Neuronal stem cell (in vitro differentiated cells): ENCODE results near the gene ARRB2.
"Not testable (repeated sequence)": the region's sequence is repeated elsewhere in the genome, so short reads cannot be mapped to it uniquely, and the experiment has no call there.

ENCODE experiments used
- DNase-seq: peaks from one replicate; pipeline ENCODE4 v3.0.0-alpha.2; 2013; ENCODE audit warnings: low spot score
- H2AFZ ChIP-seq: one replicate; pipeline ENCODE4 v1.6.1; 2013; ENCODE audit warnings: mild to moderate bottlenecking, low read length, inconsistent platforms
- H2AK5ac ChIP-seq: 2 replicates; pipeline ENCODE4 v1.6.1; 2013; ENCODE audit warnings: low read depth, mild to moderate bottlenecking, inconsistent platforms, low read length, moderate library complexity, mixed read lengths
- H2BK120ac ChIP-seq: 2 replicates; pipeline ENCODE4 v1.6.1; 2013; ENCODE audit warnings: low read depth, mild to moderate bottlenecking, inconsistent platforms, low read length, moderate library complexity, mixed read lengths
- H2BK12ac ChIP-seq: one replicate; pipeline ENCODE4 v1.6.1; 2013; ENCODE audit warnings: low read length, inconsistent platforms
- H2BK15ac ChIP-seq: 2 replicates; pipeline ENCODE4 v1.6.1; 2013; ENCODE audit warnings: mild to moderate bottlenecking, low read length, inconsistent platforms, mixed read lengths
- H2BK5ac ChIP-seq: one replicate; pipeline ENCODE4 v1.6.1; 2013; ENCODE audit warnings: inconsistent platforms, mild to moderate bottlenecking, low read length, moderate library complexity
- H3K14ac ChIP-seq: one replicate; pipeline ENCODE4 v1.6.1; 2013; ENCODE audit warnings: low read length, inconsistent platforms
- H3K18ac ChIP-seq: 2 replicates; pipeline ENCODE4 v1.6.1; 2013; ENCODE audit warnings: low read length, inconsistent platforms
- H3K23ac ChIP-seq: 2 replicates; pipeline ENCODE4 v1.6.1; 2013; ENCODE audit warnings: low read depth, mild to moderate bottlenecking, mixed read lengths, low read length, inconsistent platforms; ENCODE audit not compliant: poor library complexity
- H3K27ac ChIP-seq: replicated peaks from 3 replicates; pipeline ENCODE4 v1.5.1; 2013; ENCODE audit warnings: low read length, inconsistent platforms
- H3K27me3 ChIP-seq, 3 experiments: 2 replicates each; pipeline ENCODE4 v1.6.1; 2013; ENCODE audit warnings: low read length in 3 of 3, mild to moderate bottlenecking in 2 of 3, inconsistent platforms in 1 of 3, low read depth in 1 of 3, mixed read lengths in 1 of 3, moderate library complexity in 1 of 3; ENCODE audit not compliant: control insufficient read depth in 3 of 3, insufficient read depth in 3 of 3
- H3K36me3 ChIP-seq, 2 donors: replicated peaks in 1 of 2; 2 replicates each; pipeline ENCODE4 v1.6.1; 2013; ENCODE audit warnings: low read length in 2 of 2; ENCODE audit not compliant: control insufficient read depth in 2 of 2, insufficient read depth in 2 of 2
- H3K4ac ChIP-seq: 2 replicates; pipeline ENCODE4 v1.6.1; 2013; ENCODE audit warnings: inconsistent platforms, mild to moderate bottlenecking, low read length, moderate library complexity
- H3K4me1 ChIP-seq, 2 donors: 1 replicate in 1 of 2; 2 replicates in 1 of 2; pipeline ENCODE4 v1.6.1; 2013; ENCODE audit warnings: low read length in 2 of 2, low read depth in 1 of 2; ENCODE audit not compliant: control insufficient read depth in 2 of 2, insufficient read depth in 1 of 2
- H3K4me2 ChIP-seq: one replicate; pipeline ENCODE4 v1.6.1; 2013; ENCODE audit warnings: mild to moderate bottlenecking, low read length, inconsistent platforms; ENCODE audit not compliant: insufficient read depth, poor library complexity, severe bottlenecking
- H3K4me3 ChIP-seq, 2 donors: 2 replicates each; pipeline ENCODE4 v1.5.1; 2013; ENCODE audit warnings: low read length in 2 of 2, mild to moderate bottlenecking in 2 of 2, inconsistent platforms in 1 of 2, moderate library complexity in 1 of 2
- H3K79me1 ChIP-seq: one replicate; pipeline ENCODE4 v1.6.1; 2013; ENCODE audit warnings: low read depth, mild to moderate bottlenecking, inconsistent platforms, low read length, moderate library complexity
- H3K9ac ChIP-seq: one replicate; pipeline ENCODE4 v1.6.1; 2013; ENCODE audit warnings: mild to moderate bottlenecking, low read depth, low read length, inconsistent platforms; ENCODE audit not compliant: poor library complexity
- H3K9me3 ChIP-seq, 2 donors: replicated peaks in 1 of 2; 2 replicates each; pipeline versions ENCODE3 to v1.6.1; 2013; ENCODE audit warnings: low read length in 2 of 2, mild to moderate bottlenecking in 2 of 2, inconsistent platforms in 1 of 2, low read depth in 1 of 2, mixed read lengths in 1 of 2, moderate library complexity in 1 of 2; ENCODE audit not compliant: control insufficient read depth in 2 of 2, insufficient read depth in 1 of 2
- H4K8ac ChIP-seq: one replicate; pipeline ENCODE4 v1.6.1; 2013; ENCODE audit warnings: low read depth, mild to moderate bottlenecking, inconsistent platforms, low read length, moderate library complexity
- H4K91ac ChIP-seq: one replicate; pipeline ENCODE4 v1.6.1; 2013; ENCODE audit warnings: low read length, low read depth, mild to moderate bottlenecking, inconsistent platforms; ENCODE audit not compliant: poor library complexity
- WGBS, 2 donors: extraction: QIAGEN DNeasy Blood & Tissue Kit; methylation state at CpG; one replicate each; pipeline ENCODE4 v1.1.7; 2013; ENCODE audit warnings: missing lambda C conversion rate in 2 of 2, mixed read lengths in 1 of 2; ENCODE audit not compliant: insufficient read length in 2 of 2, insufficient replicate concordance in 1 of 2; ENCODE audit errors: extremely low coverage in 2 of 2; 5-methylcytosine and 5-hydroxymethylcytosine counted together

The ARRB2 gene

DNA sequence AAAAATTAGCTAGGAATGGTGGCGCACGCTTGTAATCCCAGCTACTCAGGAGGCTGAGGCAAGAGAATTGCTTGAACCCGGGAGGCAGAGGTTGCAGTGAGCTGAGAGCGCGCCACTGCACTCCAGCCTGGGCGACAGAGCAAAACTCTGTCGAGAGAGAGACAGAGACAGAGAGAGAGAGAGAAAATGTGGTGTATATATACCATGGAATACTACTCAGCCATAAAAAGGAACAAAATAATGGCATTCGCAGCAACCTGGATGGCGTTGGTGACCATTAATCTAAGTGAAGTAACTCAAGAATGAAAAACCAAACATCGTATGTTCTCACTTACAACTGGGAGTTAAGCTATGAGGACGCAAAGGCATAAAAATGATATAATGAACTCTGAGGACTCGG is 20.6 kb upstream of the ARRB2 start:
- H3K9ac ChIP-seq, H3K27me3 ChIP-seq, H2AK5ac ChIP-seq, H3K27ac ChIP-seq, H4K91ac ChIP-seq, H3K14ac ChIP-seq, H3K23ac ChIP-seq, H3K4me2 ChIP-seq, H4K8ac ChIP-seq, H2BK5ac ChIP-seq, H3K18ac ChIP-seq, H2BK12ac ChIP-seq, H3K4me3 ChIP-seq, H3K4ac ChIP-seq, H3K4me1 ChIP-seq, H2BK120ac ChIP-seq, DNase-seq, H2AFZ ChIP-seq, H2BK15ac ChIP-seq: not testable (repeated sequence)
- H3K79me1 ChIP-seq, result peaks cover 13% of the 10 kb centered on the region
- peaks cover 20 to 80% of the 10 kb centered on the region in 2 donors for H3K36me3 ChIP-seq
- H3K9me3 ChIP-seq, result peaks cover 0 to 11% of the 10 kb centered on the region in 2 donors
- no CpG with 5 or more reads among the region's 12 CpGs for WGBS, 2 donors

DNA sequence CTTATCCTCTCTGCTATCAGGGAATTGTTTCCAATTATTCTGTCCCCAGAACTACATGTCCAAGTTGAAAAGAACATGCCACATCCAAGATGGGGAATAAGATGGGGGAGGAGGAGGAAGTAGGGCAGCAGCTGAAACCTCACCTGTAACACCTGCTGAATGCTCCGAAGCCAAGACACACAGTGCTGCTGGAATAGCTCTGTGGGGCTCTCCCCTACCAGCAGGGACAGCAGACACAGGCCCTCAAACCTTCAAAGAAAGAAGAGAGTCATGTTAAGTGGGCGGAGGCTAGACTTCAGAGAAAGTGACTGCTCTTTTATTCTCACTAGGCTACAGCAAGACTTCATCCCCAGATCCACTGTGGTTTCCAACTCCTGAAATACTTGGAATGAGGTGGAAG is 19.7 kb upstream of the ARRB2 start:
- Histone ChIP-seq H3K9ac (no peak overlapping the region), H3K4me3 (no peak overlapping the region), H2BK5ac (no peak overlapping the region), H3K4me2 (no peak overlapping the region), H3K23ac (no peak overlapping the region), H3K4me1 (no peaks in the 10 kb centered on the region), H4K8ac (no peak overlapping the region), H2BK12ac (no peak overlapping the region), H2BK120ac (no peak overlapping the region), H3K18ac (no peak overlapping the region), H4K91ac (no peak overlapping the region), H2BK15ac (no peak overlapping the region), H3K36me3 (peaks cover 19 to 77% of the 10 kb centered on the region in 2 donors), H3K79me1 (peaks cover 13% of the 10 kb centered on the region), H3K4ac (no peak overlapping the region), H3K9me3 (peaks cover 0 to 11% of the 10 kb centered on the region in 2 donors), H3K27ac (no peak overlapping the region), H2AK5ac (no peak overlapping the region), H3K27me3 (peaks cover 0 to 2% (median 0%) of the 10 kb centered on the region in 3 experiments), H3K14ac (no peak overlapping the region), H2AFZ (no peak overlapping the region)
- DNase-seq, result no peak
- WGBS, 2 donors, result no CpG with 5 or more reads among the region's 2 CpGs

DNA sequence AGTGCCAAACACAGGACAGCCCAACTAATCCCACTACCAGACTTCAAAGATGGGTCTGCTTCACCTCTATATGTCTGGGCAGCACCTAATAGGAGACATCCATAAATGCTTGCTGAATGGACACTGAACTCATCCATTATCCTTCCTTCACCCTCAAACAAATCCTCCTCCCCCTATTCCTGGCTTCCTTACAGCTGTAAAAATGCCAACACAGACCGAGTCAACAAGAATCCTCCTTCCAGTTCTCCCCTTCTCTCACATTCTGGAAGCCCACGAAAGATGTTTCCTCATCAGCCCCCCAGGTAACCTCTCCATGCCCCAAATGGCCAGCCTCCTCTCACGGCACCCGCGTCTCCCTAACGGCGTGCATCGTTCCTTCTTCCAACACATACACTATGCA is 18.7 kb upstream of the ARRB2 start:
- peaks cover 17 to 79% of the 10 kb centered on the region in 2 donors for H3K36me3 ChIP-seq
- H2AFZ ChIP-seq, result no peak overlapping the region
- no peak for DNase-seq
- H2BK120ac ChIP-seq, result no peak overlapping the region
- no peak overlapping the region for H3K14ac ChIP-seq
- H2AK5ac ChIP-seq, result no peak overlapping the region
- no peaks in the 10 kb centered on the region for H3K4me1 ChIP-seq
- H3K27ac ChIP-seq, result no peak overlapping the region
- no peak overlapping the region for H2BK12ac ChIP-seq
- H3K4me2 ChIP-seq, result no peak overlapping the region
- H4K91ac ChIP-seq, result no peak overlapping the region
- peaks cover 0 to 11% of the 10 kb centered on the region in 2 donors for H3K9me3 ChIP-seq
- no peak overlapping the region for H2BK15ac ChIP-seq
- peaks cover 0 to 2% (median 0%) of the 10 kb centered on the region in 3 experiments for H3K27me3 ChIP-seq
- H3K18ac ChIP-seq, result no peak overlapping the region
- H2BK5ac ChIP-seq, result no peak overlapping the region
- H3K79me1 ChIP-seq, result peaks cover 12% of the 10 kb centered on the region
- no peak overlapping the region for H3K9ac ChIP-seq
- WGBS, 2 donors, result no CpG with 5 or more reads among the region's 8 CpGs
- no peak overlapping the region for H3K4ac ChIP-seq
- H3K23ac ChIP-seq, result no peak overlapping the region
- H3K4me3 ChIP-seq, result no peak overlapping the region
- no peak overlapping the region for H4K8ac ChIP-seq

DNA sequence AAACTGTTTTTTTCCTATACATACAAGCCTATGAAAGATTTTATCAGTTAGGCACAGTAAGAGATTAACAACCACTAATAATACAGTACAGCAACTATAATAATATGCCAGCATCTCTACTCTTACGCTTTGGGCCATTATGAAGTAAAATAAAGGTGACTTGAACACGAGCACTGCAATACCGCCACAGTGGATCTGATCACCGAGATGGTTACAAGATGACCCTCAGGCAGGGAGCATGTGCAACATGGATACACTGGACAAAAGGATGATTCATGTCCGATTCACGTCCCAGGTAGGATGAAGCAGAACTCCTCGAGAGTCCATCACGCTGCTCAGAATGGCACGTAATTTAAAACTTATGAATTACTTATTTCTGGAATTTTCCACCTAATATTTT is 17.0 kb upstream of the ARRB2 start:
- no peak overlapping the region for H3K4me2 ChIP-seq
- no peak for DNase-seq
- no peak overlapping the region for H3K4ac ChIP-seq
- no peak overlapping the region for H3K4me3 ChIP-seq
- no peak overlapping the region for H3K27ac ChIP-seq
- no peaks in the 10 kb centered on the region for H3K4me1 ChIP-seq
- H2AK5ac ChIP-seq, result no peak overlapping the region
- no peak overlapping the region for H3K23ac ChIP-seq
- H3K36me3 ChIP-seq, result peaks cover 18 to 82% of the 10 kb centered on the region in 2 donors
- no peak overlapping the region for H2BK15ac ChIP-seq
- H3K9ac ChIP-seq, result no peak overlapping the region
- peaks cover 0 to 8% of the 10 kb centered on the region in 2 donors for H3K9me3 ChIP-seq
- H4K91ac ChIP-seq, result no peak overlapping the region
- H4K8ac ChIP-seq, result no peak overlapping the region
- no CpG with 5 or more reads among the region's 9 CpGs for WGBS, 2 donors
- H2AFZ ChIP-seq, result no peak overlapping the region
- no peak overlapping the region for H2BK5ac ChIP-seq
- H3K27me3 ChIP-seq, result peaks cover 0 to 2% (median 0%) of the 10 kb centered on the region in 3 experiments
- H3K79me1 ChIP-seq, result peaks cover 10% of the 10 kb centered on the region
- H2BK120ac ChIP-seq, result no peak overlapping the region
- no peak overlapping the region for H2BK12ac ChIP-seq
- H3K14ac ChIP-seq, result no peak overlapping the region
- H3K18ac ChIP-seq, result no peak overlapping the region
